ENCODE results near the gene EPB41L1. TPM values are rescaled to one million over a fixed set of nuclear protein-coding genes. Genes with fewer than 3 reads are reported as not detected.

The EPB41L1 gene
- total RNA-seq, 1 donor from 2014 or later: 54.8 TPM

DNA sequence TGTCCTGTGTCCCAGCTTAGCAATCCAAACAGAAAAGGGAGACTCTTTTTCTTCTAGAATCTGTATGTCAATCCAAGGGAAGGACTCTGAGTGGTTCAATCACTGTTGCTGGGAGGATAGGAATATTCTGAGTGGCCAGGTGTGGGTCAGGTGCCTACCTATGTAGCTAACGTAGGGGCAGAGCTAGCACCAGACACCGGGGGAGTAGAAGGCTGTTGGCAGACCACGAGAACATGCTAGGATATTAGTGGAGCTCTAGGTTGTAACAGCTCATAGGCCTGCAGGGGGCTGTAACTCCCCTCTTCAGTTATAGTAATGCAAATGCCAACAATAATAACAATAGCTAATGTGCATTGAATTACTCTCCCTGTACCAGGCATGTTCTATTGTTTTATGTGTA lies 39.8 kb upstream of the EPB41L1 start:
- TF ChIP-seq, protein P1, sequence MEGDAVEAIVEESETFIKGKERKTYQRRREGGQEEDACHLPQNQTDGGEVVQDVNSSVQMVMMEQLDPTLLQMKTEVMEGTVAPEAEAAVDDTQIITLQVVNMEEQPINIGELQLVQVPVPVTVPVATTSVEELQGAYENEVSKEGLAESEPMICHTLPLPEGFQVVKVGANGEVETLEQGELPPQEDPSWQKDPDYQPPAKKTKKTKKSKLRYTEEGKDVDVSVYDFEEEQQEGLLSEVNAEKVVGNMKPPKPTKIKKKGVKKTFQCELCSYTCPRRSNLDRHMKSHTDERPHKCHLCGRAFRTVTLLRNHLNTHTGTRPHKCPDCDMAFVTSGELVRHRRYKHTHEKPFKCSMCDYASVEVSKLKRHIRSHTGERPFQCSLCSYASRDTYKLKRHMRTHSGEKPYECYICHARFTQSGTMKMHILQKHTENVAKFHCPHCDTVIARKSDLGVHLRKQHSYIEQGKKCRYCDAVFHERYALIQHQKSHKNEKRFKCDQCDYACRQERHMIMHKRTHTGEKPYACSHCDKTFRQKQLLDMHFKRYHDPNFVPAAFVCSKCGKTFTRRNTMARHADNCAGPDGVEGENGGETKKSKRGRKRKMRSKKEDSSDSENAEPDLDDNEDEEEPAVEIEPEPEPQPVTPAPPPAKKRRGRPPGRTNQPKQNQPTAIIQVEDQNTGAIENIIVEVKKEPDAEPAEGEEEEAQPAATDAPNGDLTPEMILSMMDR (IDR thresholded peaks at IDR 0.05): no peak
- TF ChIP-seq POLR2AphosphoS5 (IDR thresholded peaks at IDR 0.05; ENCODE audit: insufficient read depth in 1 of 2, low read depth in 1 of 2): no peak
- no peak for TF ChIP-seq POLR2A (IDR thresholded peaks at IDR 0.05)
- intact Hi-C loops (cut with DNase I): no loop called here
- Histone ChIP-seq H3K4me3 (no peak overlapping the region), H3K9me3 (no peaks in the 10 kb centered on the region), H3K4me1 (peaks cover 10% of the 10 kb centered on the region), H3K36me3 (no peaks in the 10 kb centered on the region), H3K27ac (no peak overlapping the region), H3K27me3 (no peaks in the 10 kb centered on the region)
- no peak for DNase-seq (ENCODE audit: extremely low spot score in 2 of 2)

DNA sequence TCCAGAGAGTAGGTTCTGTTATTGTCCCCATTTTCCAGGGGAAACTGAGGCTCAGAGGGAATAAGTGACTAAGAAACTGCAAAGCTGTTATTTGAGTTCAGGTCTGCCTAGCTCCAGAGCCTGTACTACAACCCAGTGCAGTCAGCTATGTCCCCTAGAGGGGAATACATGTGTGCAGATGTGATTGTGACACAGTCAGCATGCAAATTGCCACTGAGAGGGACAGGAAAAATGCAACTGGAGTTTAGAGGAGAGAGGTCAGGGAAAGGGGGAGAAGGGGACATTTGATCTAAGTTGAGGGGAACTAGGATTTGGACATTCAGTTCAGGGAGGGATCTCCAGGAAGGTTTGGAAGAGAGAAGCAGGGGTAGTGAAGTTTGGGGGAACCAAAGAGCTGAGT lies 38.6 kb upstream of the EPB41L1 start:
- TF ChIP-seq, protein P1 (IDR thresholded peaks at IDR 0.05): no peak
- no peak for TF ChIP-seq POLR2A (IDR thresholded peaks at IDR 0.05)
- no peak for TF ChIP-seq POLR2AphosphoS5 (IDR thresholded peaks at IDR 0.05; ENCODE audit: insufficient read depth in 1 of 2, low read depth in 1 of 2)
- no peak for DNase-seq (ENCODE audit: extremely low spot score in 2 of 2)
- H3K4me3 ChIP-seq: no peak overlapping the region
- H3K27me3 ChIP-seq: no peaks in the 10 kb centered on the region
- intact Hi-C loops (cut with DNase I): no loop called here
- no peaks in the 10 kb centered on the region for H3K36me3 ChIP-seq
- H3K27ac ChIP-seq: no peak overlapping the region
- peaks cover 10% of the 10 kb centered on the region for H3K4me1 ChIP-seq
- H3K9me3 ChIP-seq: no peaks in the 10 kb centered on the region

DNA sequence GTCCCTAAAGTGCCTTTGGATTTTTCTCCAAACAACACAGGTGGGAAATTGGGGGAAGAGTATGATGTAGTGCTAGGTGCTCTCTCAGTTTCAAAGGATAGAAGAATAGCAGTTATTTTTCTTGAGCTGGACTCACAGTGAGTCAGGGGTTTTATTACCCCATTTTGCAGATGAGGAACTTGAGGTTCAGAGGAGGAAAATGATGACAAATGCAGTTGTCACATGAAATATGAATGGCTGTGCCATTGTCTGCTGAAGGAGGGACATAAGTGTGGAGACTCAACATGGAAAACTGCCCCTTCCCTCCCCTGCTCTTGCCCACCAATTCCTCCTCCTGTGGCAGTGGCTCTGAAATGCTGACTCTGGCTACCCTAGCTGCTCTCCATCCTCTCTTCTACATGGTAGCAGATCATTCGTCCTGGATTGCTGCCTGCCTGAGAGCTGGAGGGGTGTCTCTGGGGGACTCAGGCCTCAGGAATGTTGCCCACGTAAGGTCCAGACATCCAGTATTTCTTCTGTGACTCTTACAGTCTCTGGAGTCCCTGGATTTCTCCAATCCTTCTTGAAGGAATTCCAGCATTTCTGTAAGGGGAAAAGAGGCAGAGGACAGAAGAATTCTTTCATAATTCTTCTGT lies 37.6 kb upstream of the EPB41L1 start:
- no peaks in the 10 kb centered on the region for H3K27me3 ChIP-seq
- peaks cover 16% of the 10 kb centered on the region for H3K4me1 ChIP-seq
- H3K27ac ChIP-seq: no peak overlapping the region
- no peaks in the 10 kb centered on the region for H3K36me3 ChIP-seq
- DNase-seq (ENCODE audit: extremely low spot score in 2 of 2): no peak
- intact Hi-C loops (cut with DNase I): no loop called here
- no peaks in the 10 kb centered on the region for H3K9me3 ChIP-seq
- no peak overlapping the region for H3K4me3 ChIP-seq
- TF ChIP-seq POLR2AphosphoS5 (IDR thresholded peaks at IDR 0.05; ENCODE audit: insufficient read depth in 1 of 2, low read depth in 1 of 2): no peak
- TF ChIP-seq, protein P1 (IDR thresholded peaks at IDR 0.05): no peak
- TF ChIP-seq POLR2A (IDR thresholded peaks at IDR 0.05): no peak

DNA sequence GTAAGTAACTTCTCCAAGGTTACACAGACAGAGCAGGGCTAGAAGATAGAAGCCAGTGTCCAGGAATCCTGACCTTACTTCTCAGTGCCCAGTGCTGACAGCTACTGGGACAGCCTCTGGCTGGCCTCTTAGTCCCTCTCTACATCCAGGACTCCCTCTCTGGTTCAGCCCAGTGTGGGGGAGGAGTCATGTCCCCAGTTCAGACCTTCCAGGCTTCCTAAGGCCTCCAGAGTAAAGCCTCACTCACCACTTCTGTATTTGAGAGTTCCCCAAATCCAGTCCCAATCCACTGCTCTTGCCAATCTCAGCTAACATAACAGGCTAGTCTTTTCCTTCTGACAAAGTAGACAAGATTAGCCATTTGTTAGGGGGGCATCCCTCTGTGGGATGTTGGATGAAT lies 36.9 kb upstream of the EPB41L1 start:
- H3K4me3 ChIP-seq: no peak overlapping the region
- no peaks in the 10 kb centered on the region for H3K9me3 ChIP-seq
- H3K36me3 ChIP-seq: no peaks in the 10 kb centered on the region
- intact Hi-C loops (cut with DNase I): no loop called here
- peaks cover 12% of the 10 kb centered on the region for H3K4me1 ChIP-seq
- TF ChIP-seq, protein P1 (IDR thresholded peaks at IDR 0.05): no peak
- no peak for TF ChIP-seq POLR2A (IDR thresholded peaks at IDR 0.05)
- TF ChIP-seq POLR2AphosphoS5 (IDR thresholded peaks at IDR 0.05; ENCODE audit: insufficient read depth in 1 of 2, low read depth in 1 of 2): no peak
- no peaks in the 10 kb centered on the region for H3K27me3 ChIP-seq
- DNase-seq (ENCODE audit: extremely low spot score in 2 of 2): no peak
- H3K27ac ChIP-seq: no peak overlapping the region

DNA sequence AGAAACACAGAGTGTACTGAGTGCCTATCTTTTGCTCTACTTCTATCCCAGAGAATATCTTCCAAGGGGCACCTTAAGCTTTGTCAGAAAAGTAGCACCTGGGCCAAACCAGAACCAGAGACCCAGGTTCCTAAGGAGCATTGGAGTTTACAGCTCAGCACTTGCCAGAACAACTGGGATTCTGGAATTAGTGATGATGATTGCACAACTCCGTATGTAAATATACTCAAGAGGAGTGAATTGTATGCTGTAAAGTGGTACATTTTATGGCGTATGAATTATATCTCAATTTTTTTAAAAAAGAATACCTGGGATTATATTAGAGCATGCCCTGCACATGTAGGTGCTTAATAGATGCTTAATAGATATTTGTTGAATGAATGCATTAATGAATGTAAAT lies 36.2 kb upstream of the EPB41L1 start:
- Histone ChIP-seq H3K4me1 (peaks cover 10% of the 10 kb centered on the region), H3K9me3 (no peaks in the 10 kb centered on the region), H3K27me3 (no peaks in the 10 kb centered on the region), H3K27ac (no peak overlapping the region), H3K4me3 (no peak overlapping the region), H3K36me3 (no peaks in the 10 kb centered on the region)
- DNase-seq (ENCODE audit: extremely low spot score in 2 of 2): no peak
- intact Hi-C loops (cut with DNase I): no loop called here
- no peak for TF ChIP-seq POLR2A (IDR thresholded peaks at IDR 0.05)
- TF ChIP-seq, protein P1 (IDR thresholded peaks at IDR 0.05): no peak
- no peak for TF ChIP-seq POLR2AphosphoS5 (IDR thresholded peaks at IDR 0.05; ENCODE audit: insufficient read depth in 1 of 2, low read depth in 1 of 2)

Measured in vagina (tissue), 2 donors.